ENCODE data around the gene KCNH3. TPM values are rescaled to one million over a fixed set of nuclear protein-coding genes. Genes with fewer than 3 reads are reported as not detected.

KCNH3 gene
- total and polyA plus RNA-seq, 2 of the 8 experiments (the other 6 are each of a cell fraction or from before 2014, with no cell fraction given): 0.24 to 0.50 TPM

DNA sequence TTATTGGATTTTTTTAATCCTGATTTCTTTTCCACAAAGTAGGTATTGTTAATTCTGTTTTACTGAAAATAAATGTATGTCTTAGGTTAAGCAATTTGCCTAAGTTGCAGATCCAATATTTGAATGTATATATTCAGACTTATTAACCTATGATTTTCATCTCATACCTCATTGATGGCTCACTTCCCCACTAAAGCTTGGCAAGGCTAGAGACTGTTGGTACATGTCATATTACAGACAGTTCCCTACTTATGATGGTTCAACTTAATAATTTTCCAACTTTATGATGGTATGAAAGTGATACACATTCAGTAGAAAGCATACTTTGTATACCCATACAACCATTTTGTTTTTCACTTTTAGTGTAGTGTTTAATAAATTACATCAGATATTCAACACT, 33.2 kb upstream of the KCNH3 start:
- no peak overlapping the region for H2BK120ac ChIP-seq (replicated peaks; ENCODE audit: low read depth, low read length)
- no peak overlapping the region for H3K9ac ChIP-seq (replicated peaks in 1 of 4; ENCODE audit: extremely low read depth in 1 of 4, low read depth in 3 of 4, low read length in 3 of 4)
- H4K5ac ChIP-seq (ENCODE audit: insufficient read length, low read depth, low read length): no peak overlapping the region
- no peak overlapping the region for H2BK20ac ChIP-seq (ENCODE audit: low read length)
- TF ChIP-seq JUN (IDR thresholded peaks at IDR 0.05; ENCODE audit: low read depth, low read length): no peak
- no peak for TF ChIP-seq TBP (IDR thresholded peaks at IDR 0.05; ENCODE audit: low read depth, low read length)
- TF ChIP-seq HDAC2 (IDR thresholded peaks at IDR 0.05; ENCODE audit: borderline replicate concordance in 1 of 2, low read depth in 2 of 2, low read length in 2 of 2): no peak
- TF ChIP-seq CEBPB (IDR thresholded peaks at IDR 0.05; ENCODE audit: low read depth, low read length): no peak
- TF ChIP-seq SP1 (IDR thresholded peaks at IDR 0.05; ENCODE audit: low read depth, low read length): no peak
- no peak for TF ChIP-seq RFX5 (IDR thresholded peaks at IDR 0.05; ENCODE audit: borderline replicate concordance, low read depth, low read length)
- TF ChIP-seq CHD2 (IDR thresholded peaks at IDR 0.05; ENCODE audit: low read length): no peak
- no peak for TF ChIP-seq HDAC6 (IDR thresholded peaks at IDR 0.05; ENCODE audit: low read depth, low read length)
- TF ChIP-seq SRF (IDR thresholded peaks at IDR 0.05; ENCODE audit: low read depth, low read length): no peak
- TF ChIP-seq SP4 (IDR thresholded peaks at IDR 0.05; ENCODE audit: low read length): no peak
- no peak for TF ChIP-seq SIRT6 (IDR thresholded peaks at IDR 0.05; ENCODE audit: low read length)
- no peak overlapping the region for H2AFZ ChIP-seq (ENCODE audit: low read length)
- no peaks in the 10 kb centered on the region for H3K79me2 ChIP-seq (ENCODE audit: control insufficient read depth in 1 of 2, insufficient read depth in 2 of 2, low read length in 2 of 2)
- peaks cover 0 to 4% (median under 1%) of the 10 kb centered on the region in 4 experiments; a peak in 2 of 8 replicates for H3K36me3 ChIP-seq (ENCODE audit: control insufficient read depth in 2 of 4, insufficient read depth in 4 of 4, low read length in 3 of 4)
- H3K56ac ChIP-seq (replicated peaks; ENCODE audit: insufficient read length, low read depth, low read length): no peak overlapping the region
- POLR2A ChIA-PET (ENCODE audit: partially characterized antibody): interaction anchor here (1.2 kb wide), 1 partner anchor 640 kb away, joined by 3 read pairs; the partner anchor contains the start of gene RND1
- H3K18ac ChIP-seq (ENCODE audit: extremely low read depth, low read length): no peak overlapping the region
- no peaks in the 10 kb centered on the region for H3K27me3 ChIP-seq (replicated peaks in 1 of 4; ENCODE audit: control insufficient read depth in 3 of 4, extremely low read depth in 1 of 4, insufficient read depth in 3 of 4, low read length in 3 of 4)
- no peak overlapping the region for H4K8ac ChIP-seq (ENCODE audit: extremely low read depth, insufficient read depth, low read length)
- H3K79me1 ChIP-seq (ENCODE audit: low read depth, low read length): no peaks in the 10 kb centered on the region
- no peak overlapping the region for H3K4me2 ChIP-seq (ENCODE audit: insufficient read depth in 1 of 2, low read depth in 2 of 2, low read length in 2 of 2)
- H4K91ac ChIP-seq (replicated peaks; ENCODE audit: insufficient read length, low read length): no peak overlapping the region
- H4K20me1 ChIP-seq (replicated peaks in 1 of 2; ENCODE audit: control insufficient read depth in 1 of 2, insufficient read depth in 2 of 2, low read length in 2 of 2): no peaks in the 10 kb centered on the region
- no peak overlapping the region for H3K23ac ChIP-seq (ENCODE audit: insufficient read length)
- H3K27ac ChIP-seq (ENCODE audit: low read depth, low read length): no peak overlapping the region
- H2BK12ac ChIP-seq (ENCODE audit: low read depth, low read length): no peak overlapping the region
- DNase-seq (ENCODE audit: low read depth in 1 of 2, low spot score in 2 of 2) (no peak), FAIRE-seq (no peak)
- no peaks in the 10 kb centered on the region for H3K9me3 ChIP-seq (ENCODE audit: insufficient read depth in 2 of 2, low read depth in 1 of 2, low read length in 1 of 2)
- H3K4me3 ChIP-seq (ENCODE audit: extremely low read depth in 1 of 4, insufficient read depth in 2 of 4, low read depth in 3 of 4, low read length in 4 of 4): no peak overlapping the region
- H3K4ac ChIP-seq (replicated peaks; ENCODE audit: insufficient read length, low read depth, low read length): no peak overlapping the region
- H2BK15ac ChIP-seq (ENCODE audit: low read length): no peak overlapping the region
- H3K4me1 ChIP-seq (replicated peaks in 1 of 4; ENCODE audit: control insufficient read depth in 3 of 4, insufficient read depth in 4 of 4, low read length in 3 of 4): no peaks in the 10 kb centered on the region
- no peaks in the 10 kb centered on the region for H3K23me2 ChIP-seq (ENCODE audit: low read depth, low read length)
- no peak overlapping the region for H3K14ac ChIP-seq (ENCODE audit: insufficient read length)
- H2BK5ac ChIP-seq (ENCODE audit: low read depth, low read length): no peak overlapping the region
- CTCF ChIA-PET (ENCODE audit: partially characterized antibody): interaction anchor here (0.6 to 18.6 kb wide), 9 partner anchors 9 to 1561 kb away, joined by 3 to 538 read pairs (median 5); partner anchors contain the start of genes DNAJC22 and SPATS2
- H2AK5ac ChIP-seq (ENCODE audit: low read depth, low read length): no peak overlapping the region

Measured in H1 (cell line).